Heart left ventricle (tissue), 16 donors: ENCODE data around the gene SLC17A8. TPM values are rescaled to one million over a fixed set of nuclear protein-coding genes. Genes with fewer than 3 reads are reported as not detected.
"Not testable (repeated sequence)": the region's sequence is repeated elsewhere in the genome, so short reads cannot be mapped to it uniquely, and the experiment has no call there.

Experiments
- ATAC-seq, 4 donors: fragments of 200-7000 bp; cut with Tn5 transposase; one replicate each; pipeline ENCODE4 v1.9.1; 2020 to 2022; ENCODE audit warnings: moderate library complexity in 4 of 4, mild to moderate bottlenecking in 3 of 4, moderate number of reproducible peaks in 1 of 4
- DNase-seq, 5 donors: peaks; one replicate each; pipeline ENCODE4 v3.0.0-alpha.2; 2020
- H3K27ac ChIP-seq, 12 donors: fragments of 200-600 bp; sonication (generic) in 4 of 12; one replicate each; pipeline versions ENCODE4 v1.5.0 to v1.8.0; 2016 to 2022; ENCODE audit warnings: mild to moderate bottlenecking in 2 of 12
- H3K27me3 ChIP-seq, 9 donors: fragments of 200-600 bp; sonication (generic) in 2 of 9; one replicate each; pipeline versions ENCODE4 v1.5.1 to v1.8.0; 2016 to 2022; ENCODE audit warnings: mild to moderate bottlenecking in 3 of 9
- H3K36me3 ChIP-seq, 9 donors: fragments of 200-600 bp; sonication (generic) in 2 of 9; one replicate each; pipeline versions ENCODE4 v1.5.0 to v1.8.0; 2018 to 2022; ENCODE audit warnings: mild to moderate bottlenecking in 2 of 9
- H3K4me1 ChIP-seq, 12 donors: fragments of 200-600 bp; sonication (generic) in 4 of 12; one replicate each; pipeline versions ENCODE4 v1.5.0 to v1.8.0; 2016 to 2022; ENCODE audit warnings: mild to moderate bottlenecking in 3 of 12
- H3K4me3 ChIP-seq, 12 donors: fragments of 200-600 bp; sonication (generic) in 4 of 12; one replicate each; pipeline versions ENCODE4 v1.5.0 to v1.8.0; 2017 to 2022; ENCODE audit warnings: mild to moderate bottlenecking in 9 of 12, moderate library complexity in 4 of 12
- H3K9me3 ChIP-seq, 12 donors: fragments of 200-600 bp; sonication (generic) in 4 of 12; one replicate each; pipeline versions ENCODE4 v1.5.0 to v1.8.0; 2016 to 2022; ENCODE audit warnings: mild to moderate bottlenecking in 1 of 12
- CTCF ChIP-seq, 12 donors: fragments of 200-600 bp; sonication (generic) in 4 of 12; IDR thresholded peaks; one replicate each; pipeline versions ENCODE4 v1.5.0 to v1.8.0; 2018 to 2022; ENCODE audit warnings: antibody characterized with exemption in 12 of 12, mild to moderate bottlenecking in 5 of 12
- POLR2A ChIP-seq, 2 donors: fragments of 450-650 bp; IDR thresholded peaks; one replicate each; pipeline ENCODE4 v1.6.1; 2017; ENCODE audit warnings: antibody characterized with exemption in 2 of 2, mild to moderate bottlenecking in 2 of 2, moderate library complexity in 2 of 2
- WGBS, 4 donors: extraction: QIAGEN DNeasy Blood & Tissue Kit in 2 of 4; methylation state at CpG; one replicate each; pipeline versions ENCODE4 v1.1.5 to v1.1.7; 2013 to 2018; 5-methylcytosine and 5-hydroxymethylcytosine counted together
- intact Hi-C, 10 donors: fragments of 100-400 bp; cut with DNase I; formaldehyde crosslinking; loops; one replicate each; pipeline versions ENCODE4 v1.11.1 to v1.14.2; 2022
- polyA plus RNA-seq, 2 donors: library from polyadenylated mRNA; stranded (reverse); fragments of 200-250 nt; gene quantifications; one replicate each; pipeline ENCODE4 v1.2.3, GENCODE V29; 2013
- total RNA-seq, 9 donors: library from RNA; depleted of rRNA in 2 of 9; stranded (reverse); fragments of >200 nt in 2 of 9; fragmentation: NEBNext Ultra II Directional in 3 of 9; extraction: Animal tissue kit (Norgen Biotek cat#: 25700) in 3 of 9; gene quantifications; one replicate each; pipeline versions ENCODE4 v1.1.0 to v1.2.4, GENCODE V29; 2016 to 2023
- donor health status: ischemic (EF 13 %, LVEDD 7.1; RV severe dilation, severe dysfunction).
- donor health status: healthy with polysubstance abuse.
- donor health status: DM: no; HTN: yes; CAD: no.
- donor health status: DM: no; HTN: no; CAD: no.
- donor health status: ischemic (EF 25% LVEDD 6.9; RV normal size, moderate dysfunction).
- donor health status: ischemic (EF 25% LVEDD 5.7; RV mildly dilated, moderate dysfunction).
- donor health status: healthy.
- donor health status: DM: yes; HTN: yes; CAD: no.
- donor health status: ischemic (EF 35%, LVEDD 5.7; RV mildly dilated, moderate dysfunction).
- donor health status: nonischemic (EF 11% LVEDD 7.7; RV severe dilation, severe dysfunction).
- donor health status: DM: yes; HTN: yes; CAD: no.
- donor health status: PGD.
- donor health status: ischemic (EF 29% LVEDD 5.4; RV normal size, mild dysfunction).
- donor health status: nonischemic (EF 23%, LVEDD 6.1; RV moderate dilation, normal function).

The SLC17A8 gene
- total and polyA plus RNA-seq, 11 donors, result 0.15 TPM; not detected in 10

- Histone ChIP-seq H3K27me3 (no peaks in the 10 kb centered on the region), H3K4me1 (no peaks in the 10 kb centered on the region), H3K4me3 (no peak overlapping the region), H3K9me3 (no peaks in the 10 kb centered on the region), H3K27ac (no peak overlapping the region), H3K36me3 (peaks cover 0 to 100% (median 93%) of the 10 kb centered on the region in 9 donors)
- TF ChIP-seq CTCF (IDR thresholded peaks at IDR 0.05), result no peak
- no peak for TF ChIP-seq POLR2A (IDR thresholded peaks at IDR 0.05)
- intact Hi-C loops, result no loop called here
- DNase-seq, result no peak
- no peak for ATAC-seq
- 87 to 95% (median 92%) methylated on average over 2 of the region's 2 CpGs for WGBS, 4 donors
Measured at GRCh38 chr12:100332852-100333251, 24.0 kb upstream of the SLC17A8 start.

GRCh38 chr12:100337299-100337698 is 19.6 kb upstream of the SLC17A8 start:
- intact Hi-C loops, result no loop called here
- H3K4me3 ChIP-seq, result no peak overlapping the region
- 93 to 96% (median 95%) methylated on average over 3 of the region's 3 CpGs for WGBS, 4 donors

GRCh38 chr12:100337727-100338126 is 19.1 kb upstream of the SLC17A8 start:
- H3K27me3 ChIP-seq, result no peaks in the 10 kb centered on the region
- H3K36me3 ChIP-seq, result peaks cover 0 to 94% (median 80%) of the 10 kb centered on the region in 9 donors
- TF ChIP-seq POLR2A (IDR thresholded peaks at IDR 0.05) (no peak), CTCF (IDR thresholded peaks at IDR 0.05) (no peak)
- H3K9me3 ChIP-seq, result peaks cover 0 to 2% (median 0%) of the 10 kb centered on the region in 12 donors
- DNase-seq, result no peak
- H3K27ac ChIP-seq, result no peak overlapping the region
- no peaks in the 10 kb centered on the region for H3K4me1 ChIP-seq
- ATAC-seq, result no peak
- intact Hi-C loops, result no loop called here
- H3K4me3 ChIP-seq, result no peak overlapping the region

More at GRCh38 chr12:100337299-100337698, 19.6 kb upstream of the SLC17A8 start:
- Histone ChIP-seq H3K27ac (no peak overlapping the region), H3K36me3 (peaks cover 0 to 97% (median 83%) of the 10 kb centered on the region in 9 donors), H3K27me3 (no peaks in the 10 kb centered on the region), H3K4me1 (no peaks in the 10 kb centered on the region), H3K9me3 (no peaks in the 10 kb centered on the region)
- DNase-seq (no peak), ATAC-seq (no peak)
- no peak for TF ChIP-seq CTCF (IDR thresholded peaks at IDR 0.05)
- TF ChIP-seq POLR2A (IDR thresholded peaks at IDR 0.05), result no peak

- H3K9me3 ChIP-seq, result peaks cover 0 to 4% (median 0%) of the 10 kb centered on the region in 12 donors
- ATAC-seq (no peak), DNase-seq (no peak)
- H3K4me3 ChIP-seq, result no peak overlapping the region
- no peaks in the 10 kb centered on the region for H3K27me3 ChIP-seq
- no peaks in the 10 kb centered on the region for H3K4me1 ChIP-seq
- intact Hi-C loops, result no loop called here
- TF ChIP-seq POLR2A (IDR thresholded peaks at IDR 0.05) (no peak), CTCF (IDR thresholded peaks at IDR 0.05) (no peak)
- H3K36me3 ChIP-seq, result peaks cover 0 to 81% (median 66%) of the 10 kb centered on the region in 9 donors
- H3K27ac ChIP-seq, result no peak overlapping the region
Measured at GRCh38 chr12:100339071-100339470, 17.8 kb upstream of the SLC17A8 start.

GRCh38 chr12:100342897-100343296 is 14.0 kb upstream of the SLC17A8 start:
- intact Hi-C loops, result loop anchor here in 4 of 10 donors (10.0 kb wide), 3 partner anchors 212 to 402 kb away; no protein-coding TSS in a partner anchor
- DNase-seq, H3K27ac ChIP-seq, ATAC-seq, H3K4me3 ChIP-seq, H3K9me3 ChIP-seq, H3K27me3 ChIP-seq, H3K4me1 ChIP-seq: not testable (repeated sequence)
- H3K36me3 ChIP-seq, result peaks cover 0 to 42% (median 28%) of the 10 kb centered on the region in 9 donors
- 75 to 99% (median 95%) methylated on average over 2 of the region's 2 CpGs for WGBS, 4 donors

- DNase-seq, H3K4me1 ChIP-seq, H3K4me3 ChIP-seq, H3K27ac ChIP-seq, H3K27me3 ChIP-seq, H3K9me3 ChIP-seq, ATAC-seq: not testable (repeated sequence)
- peaks cover 0 to 28% (median 14%) of the 10 kb centered on the region in 9 donors for H3K36me3 ChIP-seq
- 87 to 94% (median 92%) methylated on average over 12 to 18 of the region's 18 CpGs for WGBS, 4 donors
- intact Hi-C loops, result loop anchor here in 4 of 10 donors (10.0 kb wide), 3 partner anchors 210 to 400 kb away; no protein-coding TSS in a partner anchor
Measured at GRCh38 chr12:100344351-100344750, 12.5 kb upstream of the SLC17A8 start.
